NCI-H2171 treated with DMSO at 0.1 percent for 48 hours (cell line): ENCODE data around the gene ADCK2.
"Not testable (repeated sequence)": the region's sequence is repeated elsewhere in the genome, so short reads cannot be mapped to it uniquely, and the experiment has no call there.

Experiments
- DNase-seq: peaks from one replicate; lab custom pipeline; 2025; lab: John Stamatoyannopoulos, UW

The ADCK2 gene

GRCh38 chr7:140673063-140673773, 473 bp downstream of the ADCK2 start:
- peak; percentile 70 for DNase-seq

GRCh38 chr7:140673774-140674155, 1.0 kb downstream of the ADCK2 start:
- no peak for DNase-seq

GRCh38 chr7:140674356-140674800, 1.6 kb downstream of the ADCK2 start:
- peak; percentile 85 for DNase-seq

- no peak for DNase-seq
Observed at GRCh38 chr7:140674899-140675701, 2.4 kb downstream of the ADCK2 start.

GRCh38 chr7:140675726-140676125, 3.0 kb downstream of the ADCK2 start:
- no peak for DNase-seq

- no peak for DNase-seq
Observed at GRCh38 chr7:140676306-140676705, 3.6 kb downstream of the ADCK2 start.

GRCh38 chr7:140676956-140677355, 4.2 kb downstream of the ADCK2 start:
- DNase-seq = not testable (repeated sequence)

- no peak for DNase-seq
Observed at GRCh38 chr7:140677496-140677895, 4.8 kb downstream of the ADCK2 start.

GRCh38 chr7:140678081-140678815, 5.5 kb downstream of the ADCK2 start:
- DNase-seq = no peak

GRCh38 chr7:140678816-140679130, 6.0 kb downstream of the ADCK2 start:
- no peak for DNase-seq

- DNase-seq = no peak
Observed at GRCh38 chr7:140679186-140679585, 6.4 kb downstream of the ADCK2 start.

GRCh38 chr7:140680886-140681285, 8.1 kb downstream of the ADCK2 start:
- DNase-seq = no peak

GRCh38 chr7:140681766-140682165, 9.0 kb downstream of the ADCK2 start:
- no peak for DNase-seq

- DNase-seq = no peak
Observed at GRCh38 chr7:140683657-140684056, 10.9 kb downstream of the ADCK2 start.

- no peak for DNase-seq
Observed at GRCh38 chr7:140684066-140684950, 11.6 kb downstream of the ADCK2 start.

GRCh38 chr7:140685407-140686087, 12.8 kb downstream of the ADCK2 start:
- no peak for DNase-seq

GRCh38 chr7:140686921-140687320, 14.2 kb downstream of the ADCK2 start:
- DNase-seq = no peak

GRCh38 chr7:140688341-140688740, 15.6 kb downstream of the ADCK2 start:
- DNase-seq = no peak

GRCh38 chr7:140689199-140690152, 16.7 kb downstream of the ADCK2 start:
- no peak for DNase-seq
